Loucy (cell line): ENCODE data around the gene CCDC91.
A peak's percentile ranks its signal among the peaks of the same experiment; 100 is the strongest.

Experiments used
- H2AFZ ChIP-seq: fragments of 200-600 bp; sonication (generic); 2 replicates; pipeline ENCODE4 v1.6.0; 2016; ENCODE audit warnings: antibody characterized with exemption, mild to moderate bottlenecking, low read length, moderate library complexity
- H3F3A ChIP-seq: fragments of 200-600 bp; 2 replicates; pipeline ENCODE4 v1.6.0; 2016; ENCODE audit warnings: antibody characterized with exemption, low read depth, mild to moderate bottlenecking
- H3K27me3 ChIP-seq: fragments of 200-600 bp; sonication (generic); 2 replicates; pipeline ENCODE4 v1.6.1; 2014; ENCODE audit warnings: low read length, mild to moderate bottlenecking; ENCODE audit not compliant: insufficient read depth, poor library complexity, severe bottlenecking
- H3K36me3 ChIP-seq: fragments of 200-600 bp; sonication (generic); 2 replicates; pipeline ENCODE4 v1.6.1; 2016; ENCODE audit warnings: low read length; ENCODE audit not compliant: insufficient read depth
- H3K4me1 ChIP-seq: fragments of 200-600 bp; sonication (generic); 2 replicates; pipeline ENCODE4 v1.5.1; 2014; ENCODE audit warnings: low read length, mild to moderate bottlenecking; ENCODE audit not compliant: insufficient read depth, poor library complexity, severe bottlenecking
- H3K4me2 ChIP-seq: fragments of 200-600 bp; sonication (generic); 2 replicates; pipeline ENCODE4 v1.6.0; 2014; ENCODE audit warnings: antibody characterized with exemption, low read length, low read depth, mild to moderate bottlenecking; ENCODE audit not compliant: poor library complexity, severe bottlenecking
- H3K4me3 ChIP-seq: fragments of 200-600 bp; sonication (generic); 2 replicates; pipeline ENCODE4 v1.5.1; 2014; ENCODE audit warnings: low read length, mild to moderate bottlenecking, mixed read lengths; ENCODE audit not compliant: poor library complexity, severe bottlenecking
- H3K79me2 ChIP-seq: fragments of 200-600 bp; sonication (generic); 2 replicates; pipeline ENCODE4 v1.6.1; 2014; ENCODE audit warnings: low read length; ENCODE audit not compliant: insufficient read depth
- H3K9ac ChIP-seq: fragments of 200-600 bp; sonication (generic); 2 replicates; pipeline ENCODE4 v1.6.0; 2014; ENCODE audit warnings: mild to moderate bottlenecking, low read depth, low read length, moderate library complexity; ENCODE audit not compliant: poor library complexity, severe bottlenecking
- H3K9me2 ChIP-seq: fragments of 200-600 bp; sonication (generic); replicated peaks from 2 replicates; pipeline ENCODE4 v1.6.1; 2016; ENCODE audit warnings: low read depth, low read length, mixed read lengths
- H3K9me3 ChIP-seq: fragments of 200-600 bp; sonication (generic); 2 replicates; pipeline ENCODE4 v1.6.1; 2014; ENCODE audit warnings: mild to moderate bottlenecking, antibody characterized with exemption, low read length, low read depth; ENCODE audit not compliant: insufficient read depth
- H4K20me1 ChIP-seq: fragments of 200-600 bp; sonication (generic); 2 replicates; pipeline ENCODE4 v1.6.0; 2014; ENCODE audit warnings: antibody characterized with exemption, low read length, mild to moderate bottlenecking; ENCODE audit not compliant: insufficient read depth, poor library complexity, severe bottlenecking
- CTCF ChIP-seq: fragments of 200-600 bp; sonication (generic); conservative IDR thresholded peaks from 2 replicates; pipeline ENCODE4 v1.5.1; 2014; ENCODE audit warnings: mild to moderate bottlenecking, antibody characterized with exemption, low read length
- EZH2phosphoT487 ChIP-seq: fragments of 200-600 bp; IDR thresholded peaks from 2 replicates; pipeline ENCODE4 v1.6.1; 2018; ENCODE audit warnings: antibody characterized with exemption, mild to moderate bottlenecking, moderate library complexity, borderline replicate concordance

Gene CCDC91

GRCh38 chr12:28167981-28168485, 22.2 kb upstream of the CCDC91 start:
- no peak overlapping the region for H2AFZ ChIP-seq
- H3K4me3 ChIP-seq, result no peak overlapping the region
- no peaks in the 10 kb centered on the region for H3K9me3 ChIP-seq
- TF ChIP-seq EZH2phosphoT487, result no peak
- no peak for TF ChIP-seq CTCF
- no peaks in the 10 kb centered on the region for H3K27me3 ChIP-seq
- no peaks in the 10 kb centered on the region for H3K9me2 ChIP-seq
- H4K20me1 ChIP-seq, result no peaks in the 10 kb centered on the region
- H3K4me1 ChIP-seq, result no peaks in the 10 kb centered on the region
- H3K9ac ChIP-seq, result no peak overlapping the region
- H3K36me3 ChIP-seq, result no peaks in the 10 kb centered on the region
- no peaks in the 10 kb centered on the region for H3K79me2 ChIP-seq
- H3K4me2 ChIP-seq, result no peak overlapping the region
- no peaks in the 10 kb centered on the region for H3F3A ChIP-seq

GRCh38 chr12:28171356-28172060, 18.7 kb upstream of the CCDC91 start:
- no peak overlapping the region for H2AFZ ChIP-seq

GRCh38 chr12:28172434-28173030, 17.7 kb upstream of the CCDC91 start:
- Histone ChIP-seq H3K79me2 (no peaks in the 10 kb centered on the region), H4K20me1 (no peaks in the 10 kb centered on the region), H3K4me2 (no peak overlapping the region), H3K9me2 (no peaks in the 10 kb centered on the region), H3K27me3 (no peaks in the 10 kb centered on the region), H3K36me3 (no peaks in the 10 kb centered on the region), H3K9ac (no peak overlapping the region), H3K4me1 (peaks cover 15% of the 10 kb centered on the region), H2AFZ (no peak overlapping the region), H3K9me3 (no peaks in the 10 kb centered on the region), H3F3A (no peaks in the 10 kb centered on the region), H3K4me3 (no peak overlapping the region)
- TF ChIP-seq CTCF, result peak; percentile 82
- TF ChIP-seq EZH2phosphoT487, result no peak

More at GRCh38 chr12:28171356-28172060, 18.7 kb upstream of the CCDC91 start:
- H3K9me2 ChIP-seq, result no peaks in the 10 kb centered on the region
- H4K20me1 ChIP-seq, result no peaks in the 10 kb centered on the region
- peaks cover 7% of the 10 kb centered on the region for H3K4me1 ChIP-seq
- TF ChIP-seq EZH2phosphoT487, result no peak
- TF ChIP-seq CTCF, result no peak
- no peaks in the 10 kb centered on the region for H3K27me3 ChIP-seq
- no peaks in the 10 kb centered on the region for H3K36me3 ChIP-seq
- no peak overlapping the region for H3K4me2 ChIP-seq
- no peak overlapping the region for H3K4me3 ChIP-seq
- no peaks in the 10 kb centered on the region for H3K79me2 ChIP-seq
- H3K9ac ChIP-seq, result no peak overlapping the region
- H3K9me3 ChIP-seq, result no peaks in the 10 kb centered on the region
- H3F3A ChIP-seq, result no peaks in the 10 kb centered on the region
